A549 treated with CpdA at 1 μM for 4 hours (cell line): Measurements from ENCODE around the gene CFAP141. TPM values are rescaled to one million over a fixed set of nuclear protein-coding genes. Genes with fewer than 3 reads are reported as not detected.

Experiments
- total RNA-seq: library from RNA; stranded (reverse); fragments of 200-300 nt; extraction: Qiagen RNA extraction; gene quantifications from 5 replicates; pipeline ENCODE4 v1.2.3, GENCODE V29; 2022; ENCODE audit warnings: low read depth

The CFAP141 gene
- not detected in 5 replicates for total RNA-seq

GRCh38 chr1:154206196-154206595 is at the start of gene CFAP141:
CFAP141 (minus strand) TSS chr1:154206333; CDS start chr1:154206307, 26 bp downstream.

GRCh38 chr1:154220071-154220969 is 14.2 kb upstream of the CFAP141 start, which contains the start of gene UBAP2L:
UBAP2L (plus strand) TSS chr1:154220955; CDS start chr1:154225124, 4,169 bp downstream.

GRCh38 chr1:154191990-154192461 is 14.1 kb downstream of the CFAP141 start, which contains the start of gene TPM3:
TPM3 (minus strand) TSS chr1:154192100; CDS start chr1:154192018, 82 bp downstream.

GRCh38 chr1:154154534-154155191 is 51.5 kb downstream of the CFAP141 start, which contains the start of gene NUP210L:
NUP210L (minus strand) TSS chr1:154155073.

Other genes with a start within 250 kb of the CFAP141 start
- 38.4 to 45.8 TPM (median 42.6 TPM) in 5 replicates for gene CRTC2, start 247.7 kb downstream of the CFAP141 start, total RNA-seq
- 145 to 164 TPM (median 158 TPM) in 5 replicates for gene SLC39A1, start 242.8 kb downstream of the CFAP141 start, total RNA-seq
- 9.7 to 12.3 TPM (median 10.9 TPM) in 5 replicates for gene CREB3L4, start 238.4 kb downstream of the CFAP141 start, total RNA-seq
- 105 to 158 TPM (median 155 TPM) in 5 replicates for gene JTB, start 228.7 kb downstream of the CFAP141 start, total RNA-seq
- 134 to 160 TPM (median 139 TPM) in 5 replicates for gene RAB13, start 220.0 kb downstream of the CFAP141 start, total RNA-seq
- 4,345 to 7,654 TPM (median 4,612 TPM) in 5 replicates for gene RPS27, start 215.6 kb downstream of the CFAP141 start, total RNA-seq
- gene NUP210L, start 51.3 kb downstream of the CFAP141 start, total RNA-seq = not detected in 5 replicates
- gene TPM3, start 14.2 kb downstream of the CFAP141 start, total RNA-seq = 443 to 631 TPM (median 459 TPM) in 5 replicates
- gene UBAP2L, start 14.6 kb upstream of the CFAP141 start, total RNA-seq = 112 to 120 TPM (median 115 TPM) in 5 replicates
- gene HAX1, start 66.3 kb upstream of the CFAP141 start, total RNA-seq = 95.2 to 114 TPM (median 101 TPM) in 5 replicates
- gene AQP10, start 114.8 kb upstream of the CFAP141 start, total RNA-seq = not detected in 5 replicates
- gene ATP8B2, start 119.2 kb upstream of the CFAP141 start, total RNA-seq = 22.0 to 38.9 TPM (median 31.0 TPM) in 5 replicates
- gene IL6R, start 199.0 kb upstream of the CFAP141 start, total RNA-seq = 10.1 to 13.8 TPM (median 11.3 TPM) in 5 replicates